Measurements from ENCODE around the gene PUS7L. TPM values are rescaled to one million over a fixed set of nuclear protein-coding genes. Genes with fewer than 3 reads are reported as not detected.

PUS7L gene
- total and polyA plus RNA-seq, 2 of the 13 experiments (the other 11 are each of a cell fraction or from before 2014, with no cell fraction given) = 6.5 to 37.6 TPM

GRCh38 chr12:43754015-43754414 lies 4.6 kb downstream of the PUS7L start:
- in situ Hi-C loops (cut with HindIII; ENCODE audit: extremely low pct_ligation_motif_present, low pct_unique_long_range_greater_than_20kb) (no loop called here), intact Hi-C loops (cut with micrococcal nuclease; ENCODE audit: unreplicated experiment) (loop anchor here (10.0 kb wide), 1 partner anchor 241 kb away; no protein-coding TSS in a partner anchor)
- no peaks in the 10 kb centered on the region for H4K20me1 ChIP-seq (ENCODE audit: insufficient read depth, low read length)
- peak overlapping the region; percentile 49 for H3K4me2 ChIP-seq (ENCODE audit: low read depth, low read length)
- POLR2A ChIA-PET = no interaction called here
- peaks cover 19% of the 10 kb centered on the region for H3K79me2 ChIP-seq (ENCODE audit: insufficient read depth, low read length)
- H3K4me3 ChIP-seq (replicated peaks in 1 of 3; ENCODE audit: insufficient read depth in 1 of 3, low read depth in 2 of 3, low read length in 3 of 3) = peak overlapping the region in 1 of 3 experiments; percentile 26; a peak in 2 of 6 replicates
- H2AFZ ChIP-seq (ENCODE audit: low read length) = no peak overlapping the region
- no peaks in the 10 kb centered on the region; a peak in 1 of 5 replicates for H3K27me3 ChIP-seq (ENCODE audit: control insufficient read depth in 1 of 2, insufficient read depth in 2 of 2, low read length in 2 of 2)
- ATAC-seq (no peak), FAIRE-seq (no peak), DNase-seq (ENCODE audit: low spot score) (no peak)
- WGBS (ENCODE audit: low lambda C conversion rate) = 97% methylated on average over 3 of the region's 3 CpGs
- peaks cover 63% of the 10 kb centered on the region for H3K4me1 ChIP-seq (ENCODE audit: insufficient read depth, low read length)
- H3K36me3 ChIP-seq (replicated peaks in 1 of 2; ENCODE audit: control insufficient read depth in 1 of 2, insufficient read depth in 2 of 2, low read length in 2 of 2) = peaks cover 2 to 5% of the 10 kb centered on the region in 2 experiments; a peak in 2 of 5 replicates
- CTCF ChIA-PET (ENCODE audit: low intra/inter-chr PET ratio, low total read pairs) = no interaction called here
- H3K9ac ChIP-seq (ENCODE audit: insufficient read depth, low read depth, low read length) = no peak overlapping the region
- H3K9me3 ChIP-seq (ENCODE audit: low read length) = no peaks in the 10 kb centered on the region
- no TSS peak for BruUV-seq (replicated peaks)
- no peak overlapping the region for H3K27ac ChIP-seq (ENCODE audit: extremely low read length, insufficient read depth, low read length)
- no peak for TF ChIP-seq ZNF781 (CRISPR knock-in tag; IDR thresholded peaks at IDR 0.05; ENCODE audit: borderline replicate concordance, not compliant biosample characterization)
- TF ChIP-seq, protein P1, sequence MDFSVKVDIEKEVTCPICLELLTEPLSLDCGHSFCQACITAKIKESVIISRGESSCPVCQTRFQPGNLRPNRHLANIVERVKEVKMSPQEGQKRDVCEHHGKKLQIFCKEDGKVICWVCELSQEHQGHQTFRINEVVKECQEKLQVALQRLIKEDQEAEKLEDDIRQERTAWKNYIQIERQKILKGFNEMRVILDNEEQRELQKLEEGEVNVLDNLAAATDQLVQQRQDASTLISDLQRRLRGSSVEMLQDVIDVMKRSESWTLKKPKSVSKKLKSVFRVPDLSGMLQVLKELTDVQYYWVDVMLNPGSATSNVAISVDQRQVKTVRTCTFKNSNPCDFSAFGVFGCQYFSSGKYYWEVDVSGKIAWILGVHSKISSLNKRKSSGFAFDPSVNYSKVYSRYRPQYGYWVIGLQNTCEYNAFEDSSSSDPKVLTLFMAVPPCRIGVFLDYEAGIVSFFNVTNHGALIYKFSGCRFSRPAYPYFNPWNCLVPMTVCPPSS (IDR thresholded peaks at IDR 0.05) = no peak
- TF ChIP-seq JUND (CRISPR knock-in tag; IDR thresholded peaks at IDR 0.05) = no peak
- no peak for TF ChIP-seq BHLHE40 (IDR thresholded peaks at IDR 0.05; ENCODE audit: low read length)
- TF ChIP-seq KLF6 (CRISPR knock-in tag; IDR thresholded peaks at IDR 0.05) = no peak
- no peak for TF ChIP-seq ZNF10 (CRISPR knock-in tag; IDR thresholded peaks at IDR 0.05; ENCODE audit: borderline replicate concordance, low read depth)
- TF ChIP-seq ZNF674 (CRISPR knock-in tag; IDR thresholded peaks at IDR 0.05; ENCODE audit: low read depth) = no peak
- TF ChIP-seq, protein P2, sequence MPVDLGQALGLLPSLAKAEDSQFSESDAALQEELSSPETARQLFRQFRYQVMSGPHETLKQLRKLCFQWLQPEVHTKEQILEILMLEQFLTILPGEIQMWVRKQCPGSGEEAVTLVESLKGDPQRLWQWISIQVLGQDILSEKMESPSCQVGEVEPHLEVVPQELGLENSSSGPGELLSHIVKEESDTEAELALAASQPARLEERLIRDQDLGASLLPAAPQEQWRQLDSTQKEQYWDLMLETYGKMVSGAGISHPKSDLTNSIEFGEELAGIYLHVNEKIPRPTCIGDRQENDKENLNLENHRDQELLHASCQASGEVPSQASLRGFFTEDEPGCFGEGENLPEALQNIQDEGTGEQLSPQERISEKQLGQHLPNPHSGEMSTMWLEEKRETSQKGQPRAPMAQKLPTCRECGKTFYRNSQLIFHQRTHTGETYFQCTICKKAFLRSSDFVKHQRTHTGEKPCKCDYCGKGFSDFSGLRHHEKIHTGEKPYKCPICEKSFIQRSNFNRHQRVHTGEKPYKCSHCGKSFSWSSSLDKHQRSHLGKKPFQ (CRISPR knock-in tag; IDR thresholded peaks at IDR 0.05; ENCODE audit: insufficient replicate concordance) = no peak
- TF ChIP-seq CENPT (CRISPR knock-in tag; IDR thresholded peaks at IDR 0.05; ENCODE audit: low read depth) = no peak
- no peak for TF ChIP-seq E2F2 (CRISPR knock-in tag; IDR thresholded peaks at IDR 0.05; ENCODE audit: borderline replicate concordance)
- TF ChIP-seq ZNF788 (CRISPR knock-in tag; IDR thresholded peaks at IDR 0.05; ENCODE audit: borderline replicate concordance) = no peak
- TF ChIP-seq MED1 (CRISPR knock-in tag; IDR thresholded peaks at IDR 0.05) = no peak
- TF ChIP-seq SAFB2 (CRISPR knock-in tag; IDR thresholded peaks at IDR 0.05; ENCODE audit: borderline replicate concordance, low read depth) = no peak
- no peak for TF ChIP-seq CEBPZ (IDR thresholded peaks at IDR 0.05; ENCODE audit: low read length)
- no peak for TF ChIP-seq KDM2A (CRISPR knock-in tag; IDR thresholded peaks at IDR 0.05; ENCODE audit: borderline replicate concordance, low read depth)
- no peak for TF ChIP-seq ZFAT (CRISPR knock-in tag; conservative IDR thresholded peaks at IDR 0.05)
- TF ChIP-seq PRPF4 (IDR thresholded peaks at IDR 0.05; ENCODE audit: low read depth, low read length, poor library complexity, severe bottlenecking) = no peak
- no peak for TF ChIP-seq SNAI1 (CRISPR knock-in tag; IDR thresholded peaks at IDR 0.05; ENCODE audit: borderline replicate concordance)

All from HepG2 (cell line).